ENCODE data around the gene ZBTB33.

ZBTB33 gene

GRCh38 chrX:120264341-120264740 is 13.7 kb downstream of the ZBTB33 start:
- TF ChIP-seq EZH2phosphoT487 (IDR thresholded peaks at IDR 0.05; ENCODE audit: low read length) (no peak), CTCF (IDR thresholded peaks at IDR 0.05; ENCODE audit: low read length) (no peak)
- H3K9me3 ChIP-seq (replicated peaks; ENCODE audit: insufficient read depth, low read length): no peaks in the 10 kb centered on the region
- peaks cover 3% of the 10 kb centered on the region; the same call in 1 of the 2 replicates for H3K36me3 ChIP-seq (replicated peaks; ENCODE audit: insufficient read depth, low read length)
- H3K9ac ChIP-seq (ENCODE audit: low read length): no peak overlapping the region
- no peaks in the 10 kb centered on the region for H3K4me1 ChIP-seq (ENCODE audit: low read length)
- no peak overlapping the region for H3K4me3 ChIP-seq (ENCODE audit: low read length)
- H3K27ac ChIP-seq (ENCODE audit: low read length): no peak overlapping the region
- no peaks in the 10 kb centered on the region for H3F3A ChIP-seq (ENCODE audit: insufficient read depth, low read length)
- no peaks in the 10 kb centered on the region for H3K9me2 ChIP-seq (replicated peaks; ENCODE audit: insufficient read depth, low read length)
- DNase-seq: no peak
- H4K20me1 ChIP-seq (ENCODE audit: insufficient read depth, low read length): no peaks in the 10 kb centered on the region
- H3K27me3 ChIP-seq (replicated peaks; ENCODE audit: insufficient read depth, low read length): no peaks in the 10 kb centered on the region
- no peak overlapping the region for H3K4me2 ChIP-seq (ENCODE audit: low read depth, low read length)
- no peaks in the 10 kb centered on the region; the same call in 1 of the 2 replicates for H3K79me2 ChIP-seq (ENCODE audit: low read length)
- no peak overlapping the region for H2AFZ ChIP-seq (ENCODE audit: low read length)

GRCh38 chrX:120269373-120270035 is 18.9 kb downstream of the ZBTB33 start:
- Histone ChIP-seq H3K27me3 (replicated peaks; ENCODE audit: insufficient read depth, low read length) (no peaks in the 10 kb centered on the region), H3F3A (ENCODE audit: insufficient read depth, low read length) (no peaks in the 10 kb centered on the region), H3K79me2 (ENCODE audit: low read length) (no peaks in the 10 kb centered on the region), H3K9ac (ENCODE audit: low read length) (no peak overlapping the region), H2AFZ (ENCODE audit: low read length) (no peak overlapping the region), H3K36me3 (replicated peaks; ENCODE audit: insufficient read depth, low read length) (peaks cover 3% of the 10 kb centered on the region; the same call in 1 of the 2 replicates), H3K9me2 (replicated peaks; ENCODE audit: insufficient read depth, low read length) (no peaks in the 10 kb centered on the region), H3K9me3 (replicated peaks; ENCODE audit: insufficient read depth, low read length) (no peaks in the 10 kb centered on the region), H3K4me3 (ENCODE audit: low read length) (no peak overlapping the region), H4K20me1 (ENCODE audit: insufficient read depth, low read length) (no peaks in the 10 kb centered on the region), H3K27ac (ENCODE audit: low read length) (no peak overlapping the region), H3K4me1 (ENCODE audit: low read length) (no peaks in the 10 kb centered on the region), H3K4me2 (ENCODE audit: low read depth, low read length) (no peak overlapping the region)
- TF ChIP-seq EZH2 (optimal IDR thresholded peaks at IDR 0.05; ENCODE audit: low read depth, low read length) (no peak), CTCF (IDR thresholded peaks at IDR 0.05; ENCODE audit: low read length) (no peak), EZH2phosphoT487 (IDR thresholded peaks at IDR 0.05; ENCODE audit: low read length) (no peak)
- DNase-seq: no peak

- no peak for DNase-seq
- Histone ChIP-seq H3K4me3 (ENCODE audit: low read length) (no peak overlapping the region), H4K20me1 (ENCODE audit: insufficient read depth, low read length) (no peaks in the 10 kb centered on the region), H3K9ac (ENCODE audit: low read length) (no peak overlapping the region), H3K4me1 (ENCODE audit: low read length) (no peaks in the 10 kb centered on the region), H3F3A (ENCODE audit: insufficient read depth, low read length) (no peaks in the 10 kb centered on the region), H3K27ac (ENCODE audit: low read length) (no peak overlapping the region), H3K4me2 (ENCODE audit: low read depth, low read length) (no peak overlapping the region), H2AFZ (ENCODE audit: low read length) (no peak overlapping the region), H3K27me3 (replicated peaks; ENCODE audit: insufficient read depth, low read length) (no peaks in the 10 kb centered on the region), H3K79me2 (ENCODE audit: low read length) (no peaks in the 10 kb centered on the region), H3K9me3 (replicated peaks; ENCODE audit: insufficient read depth, low read length) (no peaks in the 10 kb centered on the region), H3K36me3 (replicated peaks; ENCODE audit: insufficient read depth, low read length) (peaks cover 3% of the 10 kb centered on the region; the same call in 1 of the 2 replicates), H3K9me2 (replicated peaks; ENCODE audit: insufficient read depth, low read length) (no peaks in the 10 kb centered on the region)
- no peak for TF ChIP-seq CTCF (IDR thresholded peaks at IDR 0.05; ENCODE audit: low read length)
- TF ChIP-seq EZH2phosphoT487 (IDR thresholded peaks at IDR 0.05; ENCODE audit: low read length): no peak
- no peak for TF ChIP-seq EZH2 (optimal IDR thresholded peaks at IDR 0.05; ENCODE audit: low read depth, low read length)
Measured at GRCh38 chrX:120270567-120270966, 20.0 kb downstream of the ZBTB33 start.
